Smooth muscle cell (in vitro differentiated cells): ENCODE data around the gene ARHGAP19. TPM values are rescaled to one million over a fixed set of nuclear protein-coding genes. Genes with fewer than 3 reads are reported as not detected.

Source experiments
- DNase-seq: peaks from one replicate; lab custom pipeline; 2025; ENCODE audit not compliant: unreplicated experiment; lab: John Stamatoyannopoulos, UW
- H2AFZ ChIP-seq: fragments of 200-600 bp; sonication (generic); 2 replicates; pipeline ENCODE4 v1.6.0; 2016; ENCODE audit warnings: antibody characterized with exemption, low read depth, mild to moderate bottlenecking
- H3F3A ChIP-seq: fragments of 200-600 bp; sonication (generic); 2 replicates; pipeline ENCODE4 v1.6.0; 2017; ENCODE audit warnings: antibody characterized with exemption, low read depth
- H3K27ac ChIP-seq: fragments of 200-600 bp; sonication (generic); 2 replicates; pipeline ENCODE4 v1.5.1; 2016; ENCODE audit warnings: low read depth, mild to moderate bottlenecking
- H3K27me3 ChIP-seq: fragments of 200-600 bp; sonication (generic); 2 replicates; pipeline ENCODE4 v1.6.1; 2016; ENCODE audit warnings: low read depth, mild to moderate bottlenecking
- H3K36me3 ChIP-seq: fragments of 200-600 bp; sonication (generic); 2 replicates; pipeline ENCODE4 v1.5.1; 2016; ENCODE audit warnings: low read depth
- H3K4me1 ChIP-seq: fragments of 200-600 bp; sonication (generic); 2 replicates; pipeline ENCODE4 v1.5.1; 2016; ENCODE audit warnings: low read depth
- H3K4me2 ChIP-seq: fragments of 200-600 bp; sonication (generic); 2 replicates; pipeline ENCODE4 v1.6.0; 2016; ENCODE audit warnings: mild to moderate bottlenecking
- H3K4me3 ChIP-seq: fragments of 200-600 bp; sonication (generic); 2 replicates; pipeline ENCODE4 v1.5.1; 2016; ENCODE audit warnings: mild to moderate bottlenecking
- H3K79me2 ChIP-seq: fragments of 200-600 bp; sonication (generic); 2 replicates; pipeline ENCODE4 v1.6.0; 2016; ENCODE audit warnings: low read depth, mild to moderate bottlenecking
- H3K9ac ChIP-seq: fragments of 200-600 bp; sonication (generic); 2 replicates; pipeline ENCODE4 v1.6.0; 2016; ENCODE audit warnings: low read depth
- H3K9me3 ChIP-seq: fragments of 200-600 bp; sonication (generic); replicated peaks from 2 replicates; pipeline ENCODE4 v1.5.1; 2016; ENCODE audit warnings: low read depth
- H4K20me1 ChIP-seq: fragments of 200-600 bp; sonication (generic); 2 replicates; pipeline ENCODE4 v1.6.0; 2016; ENCODE audit warnings: low read depth
- CTCF ChIP-seq: fragments of 200-600 bp; sonication (generic); IDR thresholded peaks from 2 replicates; pipeline ENCODE4 v1.5.1; 2017; ENCODE audit warnings: borderline replicate concordance, mild to moderate bottlenecking, antibody characterized with exemption; ENCODE audit not compliant: insufficient read depth, poor library complexity, severe bottlenecking
- WGBS: methylation state at CpG from one replicate; pipeline ENCODE4 v1.1.7; 2016; ENCODE audit warnings: low lambda C conversion rate; 5-methylcytosine and 5-hydroxymethylcytosine counted together
- polyA plus RNA-seq: library from polyadenylated mRNA; unstranded; fragments of >200 nt; fragmentation: Nextera tagmentation; extraction: Ambion mirVana; gene quantifications from 2 replicates; pipeline ENCODE4 v1.2.1, GENCODE V29; 2016
- total RNA-seq: library from RNA; depleted of rRNA; stranded (reverse); fragments of >200 nt; gene quantifications from 2 replicates; pipeline ENCODE4 v1.2.3, GENCODE V29; 2014

ARHGAP19 gene
- total and polyA plus RNA-seq, 2 experiments from 2014 or later: 3.5 to 20.5 TPM

GRCh38 chr10:97195706-97196222 is 96.7 kb downstream of the ARHGAP19 start:
- no peaks in the 10 kb centered on the region for H4K20me1 ChIP-seq
- H3K9me3 ChIP-seq: no peaks in the 10 kb centered on the region
- no peak overlapping the region for H3K9ac ChIP-seq
- no peaks in the 10 kb centered on the region for H3K79me2 ChIP-seq
- no peaks in the 10 kb centered on the region for H3K4me1 ChIP-seq
- H3K4me2 ChIP-seq: peak overlapping the region; percentile 88
- H3F3A ChIP-seq: no peaks in the 10 kb centered on the region
- peak overlapping the region; percentile 59 for H2AFZ ChIP-seq
- H3K27ac ChIP-seq: no peak overlapping the region
- H3K4me3 ChIP-seq: peak overlapping the region; percentile 54
- peaks cover 84% of the 10 kb centered on the region for H3K27me3 ChIP-seq
- WGBS: 21% methylated on average over 11 of the region's 11 CpGs
- TF ChIP-seq CTCF: no peak
- no peaks in the 10 kb centered on the region for H3K36me3 ChIP-seq
- no peak for DNase-seq

- WGBS: 83% methylated on average over 2 of the region's 5 CpGs
- TF ChIP-seq CTCF: no peak
These were observed 99.4 kb downstream of the ARHGAP19 start for GRCh38 chr10:97192952-97193435.

GRCh38 chr10:97190450-97190849 is 102.0 kb downstream of the ARHGAP19 start:
- H3K36me3 ChIP-seq: no peaks in the 10 kb centered on the region
- H3K9me3 ChIP-seq: no peaks in the 10 kb centered on the region
- no peak overlapping the region for H3K27ac ChIP-seq
- no peak for TF ChIP-seq CTCF
- H2AFZ ChIP-seq: no peak overlapping the region
- H3F3A ChIP-seq: no peaks in the 10 kb centered on the region
- WGBS: 80% methylated on average over 2 of the region's 2 CpGs
- H3K4me2 ChIP-seq: no peak overlapping the region
- H3K4me3 ChIP-seq: no peak overlapping the region
- no peaks in the 10 kb centered on the region for H3K79me2 ChIP-seq
- H4K20me1 ChIP-seq: no peaks in the 10 kb centered on the region
- peaks cover 90% of the 10 kb centered on the region for H3K27me3 ChIP-seq
- no peak overlapping the region for H3K9ac ChIP-seq
- DNase-seq: no peak
- no peaks in the 10 kb centered on the region for H3K4me1 ChIP-seq

More at GRCh38 chr10:97192952-97193435, 99.4 kb downstream of the ARHGAP19 start:
- H2AFZ ChIP-seq: no peak overlapping the region
- H3K4me1 ChIP-seq: no peaks in the 10 kb centered on the region
- H3F3A ChIP-seq: no peaks in the 10 kb centered on the region
- no peak overlapping the region for H3K4me2 ChIP-seq
- peaks cover 90% of the 10 kb centered on the region for H3K27me3 ChIP-seq
- no peaks in the 10 kb centered on the region for H3K79me2 ChIP-seq
- no peaks in the 10 kb centered on the region for H3K9me3 ChIP-seq
- no peak overlapping the region for H3K9ac ChIP-seq
- H3K36me3 ChIP-seq: no peaks in the 10 kb centered on the region
- H4K20me1 ChIP-seq: no peaks in the 10 kb centered on the region
- no peak overlapping the region for H3K4me3 ChIP-seq
- H3K27ac ChIP-seq: no peak overlapping the region
- no peak for DNase-seq

- no peaks in the 10 kb centered on the region for H3K4me1 ChIP-seq
- H3K27me3 ChIP-seq: peaks cover 96% of the 10 kb centered on the region
- H3K4me2 ChIP-seq: no peak overlapping the region
- no peaks in the 10 kb centered on the region for H3K9me3 ChIP-seq
- H3F3A ChIP-seq: no peaks in the 10 kb centered on the region
- no peak overlapping the region for H2AFZ ChIP-seq
- H3K4me3 ChIP-seq: no peak overlapping the region
- WGBS: 75% methylated on average over 11 of the region's 11 CpGs
- H3K9ac ChIP-seq: no peak overlapping the region
- TF ChIP-seq CTCF: no peak
- no peaks in the 10 kb centered on the region for H4K20me1 ChIP-seq
- no peak overlapping the region for H3K27ac ChIP-seq
- no peaks in the 10 kb centered on the region for H3K79me2 ChIP-seq
- DNase-seq: no peak
- no peaks in the 10 kb centered on the region for H3K36me3 ChIP-seq
These were observed 104.2 kb downstream of the ARHGAP19 start for GRCh38 chr10:97188261-97188711.
